SK-MEL-5 (cell line): ENCODE data around the gene ZGRF1. TPM values are rescaled to one million over a fixed set of nuclear protein-coding genes. Genes with fewer than 3 reads are reported as not detected.
"Not testable (repeated sequence)": the region's sequence is repeated elsewhere in the genome, so short reads cannot be mapped to it uniquely, and the experiment has no call there.

Source experiments
- DNase-seq: peaks from one replicate; pipeline ENCODE4 v3.0.0-alpha.2; 2016; ENCODE audit warnings: low read depth, low spot score
- in situ Hi-C: cut with HindIII; loops from 2 replicates; pipeline ENCODE4 v1.10.0; 2016; ENCODE audit warnings: low sequenced_read_pairs, high pct_unique_total_duplicates, low pct_unique_long_range_greater_than_20kb
- total RNA-seq: library from RNA; depleted of rRNA; stranded (reverse); fragments of >200 nt; shearing (Covaris generic); gene quantifications from 2 replicates; pipeline ENCODE4 v1.2.3, GENCODE V29; 2014

The ZGRF1 gene
- total RNA-seq, 1 experiment from 2014 or later, result 6.7 TPM

DNA sequence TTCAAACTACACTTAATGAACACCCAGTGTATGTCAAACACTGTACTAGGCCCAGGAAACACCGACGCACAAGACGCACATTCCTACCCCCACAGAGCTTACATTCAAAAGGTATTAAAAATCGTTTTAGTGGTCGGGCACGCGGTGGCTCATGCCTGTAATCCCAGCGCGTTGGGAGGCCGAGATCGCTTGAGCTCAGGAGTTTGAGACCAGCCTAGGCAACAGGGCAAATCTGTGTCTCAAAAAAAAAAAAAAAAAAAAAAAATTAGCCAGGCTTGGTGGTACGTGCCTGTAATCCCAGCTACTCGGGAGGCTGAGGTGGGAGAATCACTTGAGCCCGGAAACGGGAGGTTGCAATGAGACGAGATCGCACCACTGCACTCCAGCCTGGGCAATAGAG, 114.3 kb downstream of the ZGRF1 start:
- DNase-seq, in situ Hi-C loops: not testable (repeated sequence)

DNA sequence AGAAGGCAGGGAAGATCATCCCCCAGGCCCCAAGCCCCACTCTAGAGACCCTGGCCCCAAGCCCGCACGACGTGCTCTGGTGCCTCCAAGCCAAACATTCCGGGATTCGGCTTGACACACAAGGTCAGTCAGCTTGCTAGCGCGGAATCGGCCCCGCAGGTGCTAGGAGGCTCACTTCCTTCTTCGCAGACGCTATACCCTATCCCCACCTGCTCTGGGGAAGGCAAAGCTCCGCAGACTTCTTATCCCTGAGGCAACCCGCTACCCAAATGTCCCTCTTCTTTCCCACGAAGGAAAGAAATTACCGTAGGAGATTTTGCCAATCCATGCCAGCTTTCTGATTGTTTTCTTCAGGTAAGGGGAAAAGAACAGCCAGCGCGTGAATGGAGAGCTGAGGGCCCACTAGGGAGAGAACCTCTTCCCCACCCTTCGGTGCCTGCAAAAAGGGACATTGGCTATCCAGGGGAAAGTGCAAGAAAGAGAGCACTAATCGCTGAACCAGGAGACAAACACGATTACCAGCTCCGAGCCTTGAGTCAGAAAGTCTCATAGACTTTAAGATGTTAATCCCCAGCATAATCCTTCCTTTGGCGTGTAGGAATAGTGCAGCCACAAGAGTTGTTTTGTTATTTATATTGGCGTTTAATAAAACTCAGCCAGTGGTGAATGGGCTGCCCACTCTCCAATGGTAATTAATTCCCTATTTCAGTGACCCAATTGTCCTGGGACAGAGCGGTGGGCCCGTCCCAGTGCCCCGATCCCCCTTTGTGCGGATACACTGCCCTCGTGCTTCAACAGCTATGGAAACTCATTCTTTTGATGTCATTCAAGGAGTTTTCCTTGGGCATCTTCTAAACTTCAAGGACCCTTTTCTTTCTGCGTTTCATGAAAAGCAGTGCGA, 115.3 kb downstream of the ZGRF1 start:
- in situ Hi-C loops, result no loop called here
- DNase-seq, result no peak

DNA sequence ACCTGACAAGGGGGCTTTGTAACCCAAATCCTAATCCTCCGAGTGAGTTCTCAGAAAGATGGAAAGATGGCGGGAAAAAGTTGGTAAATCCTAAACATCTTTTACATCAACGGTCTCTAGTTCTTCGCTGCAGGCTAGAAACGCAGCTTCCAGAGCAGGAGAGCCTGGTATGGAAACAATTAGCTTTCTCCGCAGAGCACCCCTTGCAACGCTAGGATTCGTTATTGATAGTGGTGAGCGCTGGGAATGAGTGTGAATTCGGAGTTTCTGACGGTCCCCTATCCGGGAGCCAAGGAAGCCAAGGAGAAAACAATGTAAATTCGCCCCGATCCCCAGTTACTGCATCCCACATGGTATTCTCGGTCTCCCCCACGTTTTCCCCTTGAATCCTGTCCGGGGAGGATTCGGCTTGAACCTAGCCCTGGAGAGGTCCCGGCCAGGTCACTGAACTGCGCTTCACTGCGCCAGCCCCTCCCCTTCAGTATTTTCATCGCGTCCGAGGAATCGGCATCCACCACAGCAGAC, 116.0 kb downstream of the ZGRF1 start:
- in situ Hi-C loops, result no loop called here
- DNase-seq, result no peak

DNA sequence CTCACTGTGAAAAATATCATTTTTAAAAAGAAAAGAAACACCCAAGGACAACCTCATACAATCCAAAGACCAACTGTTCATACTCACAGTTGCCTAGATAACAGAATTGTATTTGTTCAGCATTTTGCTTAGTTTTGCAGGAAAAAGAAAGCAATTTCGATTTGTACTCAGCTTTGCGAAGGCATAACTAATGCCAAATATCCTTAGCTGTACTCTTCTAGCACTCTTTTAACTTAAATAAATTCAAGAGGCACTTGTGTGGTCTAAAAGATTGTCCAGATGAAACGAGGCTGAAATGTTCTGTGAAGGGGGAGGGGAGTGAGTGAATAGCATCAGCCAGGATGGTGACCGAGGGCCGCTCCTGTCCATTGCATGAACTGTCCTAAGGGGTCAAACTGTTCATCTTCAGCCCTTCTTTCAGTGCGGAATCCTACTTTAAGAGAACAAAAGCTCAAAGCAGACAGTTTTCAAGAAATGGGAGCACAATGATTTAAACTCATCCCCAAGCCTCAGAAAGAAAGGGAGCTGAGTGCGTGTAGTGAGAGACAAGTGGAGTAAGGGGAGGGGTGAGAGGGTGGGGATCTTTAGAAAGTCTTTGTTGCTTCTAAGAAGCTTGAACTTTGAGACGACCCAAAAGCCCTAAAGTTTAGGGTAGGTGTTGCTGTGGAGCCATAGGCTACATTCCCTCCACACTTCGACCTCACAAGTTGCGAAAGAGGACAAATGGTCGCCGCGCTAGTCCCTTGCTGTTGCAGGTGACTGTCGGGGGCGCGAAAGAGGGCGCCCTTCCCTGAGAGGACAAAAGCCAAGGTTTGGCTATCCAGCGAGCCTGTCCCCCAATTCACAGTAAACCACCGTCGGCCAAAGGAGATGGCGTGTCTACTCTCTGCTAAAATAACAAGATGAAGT, 116.8 kb downstream of the ZGRF1 start:
- in situ Hi-C loops, result no loop called here
- no peak for DNase-seq

DNA sequence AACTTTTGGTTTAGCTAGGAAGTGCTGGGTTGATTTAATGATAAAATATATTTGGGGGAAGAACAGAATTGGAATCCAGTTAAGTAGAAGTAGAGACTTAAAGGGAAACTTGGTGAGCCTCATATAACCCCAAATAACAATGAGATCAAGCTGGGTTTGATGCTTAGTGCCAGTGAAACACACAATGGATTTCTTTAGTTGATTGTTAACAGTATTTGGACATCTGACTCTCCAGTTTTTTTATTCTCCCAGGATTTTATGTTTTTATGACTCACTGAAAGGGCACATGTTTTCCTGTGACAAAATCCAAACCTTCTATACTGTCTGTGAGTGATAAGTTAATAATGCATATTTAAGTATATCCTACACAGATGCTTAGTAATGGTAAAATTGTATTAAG, 118.0 kb downstream of the ZGRF1 start:
- DNase-seq, result peak; percentile 35
- in situ Hi-C loops, result no loop called here

DNA sequence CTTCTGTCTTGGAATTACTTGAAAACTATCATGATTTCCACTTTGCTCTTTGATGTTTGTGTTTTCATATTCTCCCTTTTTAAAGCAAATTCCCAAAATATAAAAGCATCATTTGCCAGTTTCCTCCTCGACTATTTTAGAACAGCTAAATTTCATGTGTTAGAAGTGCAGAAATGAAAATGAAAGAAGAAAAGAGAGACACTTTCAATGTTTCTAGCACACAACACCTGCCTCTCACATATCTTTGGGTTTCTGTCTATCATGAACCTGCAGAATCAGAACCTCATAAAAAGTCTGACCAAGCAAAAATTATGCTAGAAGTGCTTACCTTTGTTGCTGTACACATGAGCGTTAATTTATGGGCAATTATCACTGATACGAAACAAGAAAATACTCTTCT, 118.8 kb downstream of the ZGRF1 start:
- no peak for DNase-seq
- in situ Hi-C loops, result no loop called here

DNA sequence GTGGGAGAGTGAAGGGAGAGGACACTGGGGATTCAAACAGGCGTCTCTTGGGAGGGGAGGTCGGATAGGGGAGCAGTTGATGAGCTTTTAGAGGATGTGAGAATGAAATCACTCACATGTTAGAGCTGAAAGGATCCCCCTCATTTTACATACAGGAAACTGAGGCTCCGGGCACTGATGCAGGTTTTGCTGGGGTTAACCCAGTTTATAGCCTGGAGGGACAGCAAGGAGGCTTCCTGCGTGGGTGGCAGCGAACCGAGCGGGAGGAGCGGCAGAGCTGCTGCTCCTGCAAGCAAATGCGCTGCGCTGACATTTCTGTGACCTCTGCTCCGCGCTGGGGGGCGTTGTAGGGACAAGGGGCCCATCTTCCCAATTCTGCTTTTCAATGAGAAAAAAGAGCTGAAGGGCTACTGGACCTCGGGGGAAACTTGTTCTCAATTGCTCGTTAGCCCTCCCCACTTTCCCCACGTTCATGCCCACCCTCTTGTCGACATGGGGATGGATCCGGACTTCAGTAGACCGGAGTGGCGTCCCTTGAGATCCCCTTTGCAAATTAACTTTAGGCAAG, 119.6 kb downstream of the ZGRF1 start:
- in situ Hi-C loops, result no loop called here
- DNase-seq, result no peak

DNA sequence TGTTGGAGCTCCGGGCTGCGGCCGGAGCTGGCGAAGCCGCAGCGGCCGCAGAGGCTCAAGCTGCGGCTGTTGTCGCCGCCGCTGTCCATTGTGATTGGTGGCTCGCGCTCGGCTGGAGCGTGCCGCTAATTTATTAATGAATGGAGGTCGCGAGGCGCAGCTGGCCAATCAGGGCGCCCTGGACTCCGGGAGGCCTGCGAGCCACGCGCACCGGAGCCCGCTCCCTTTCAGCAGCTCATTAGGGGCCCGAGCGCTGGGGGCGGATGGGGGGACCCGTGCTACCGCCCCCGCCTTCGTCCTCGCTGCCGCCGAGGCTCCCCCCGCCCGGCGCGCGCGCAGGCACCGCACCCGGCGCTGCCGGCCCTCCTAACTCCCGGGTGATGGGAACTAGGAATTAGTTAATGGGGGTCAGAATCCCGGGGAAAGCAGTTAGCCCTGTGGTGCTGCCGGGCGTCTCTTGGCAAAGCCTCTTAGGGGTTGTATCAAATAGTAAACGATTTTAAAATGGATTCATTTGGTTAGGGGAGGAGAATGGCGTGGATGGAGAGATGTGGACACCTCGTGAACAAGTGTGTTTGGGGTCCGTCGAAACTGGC, 120.1 kb downstream of the ZGRF1 start:
- in situ Hi-C loops, result no loop called here

DNA sequence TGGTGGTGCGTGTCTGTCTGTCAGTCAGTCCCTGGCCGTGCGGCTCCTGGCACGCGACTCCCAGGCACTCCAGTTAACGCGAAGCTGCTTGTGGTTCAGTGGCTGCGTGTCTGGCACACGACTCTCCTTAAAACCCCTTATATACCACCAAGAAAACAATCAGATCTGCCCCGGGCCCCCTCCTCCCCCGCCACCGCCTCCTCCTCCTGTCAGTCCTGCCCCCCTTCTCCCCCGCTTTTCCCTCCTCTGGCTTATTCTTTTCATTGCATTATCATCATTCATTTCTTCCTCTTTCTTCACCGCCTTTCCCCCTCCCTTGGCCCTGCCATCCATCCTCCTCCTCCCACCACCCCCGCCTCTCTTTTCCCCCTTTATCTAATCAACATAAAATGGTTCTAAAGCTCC, 120.6 kb downstream of the ZGRF1 start, which contains the start of gene NEUROG2:
Gene NEUROG2 (minus strand): TSS at position 115 of the 405 bp plus-strand sequence. CDS start 705 bp downstream, outside the sequence.
- in situ Hi-C loops, result no loop called here
- no peak for DNase-seq

More for the DNA sequence above, 120.1 kb downstream of the ZGRF1 start:
- DNase-seq, result no peak

DNA sequence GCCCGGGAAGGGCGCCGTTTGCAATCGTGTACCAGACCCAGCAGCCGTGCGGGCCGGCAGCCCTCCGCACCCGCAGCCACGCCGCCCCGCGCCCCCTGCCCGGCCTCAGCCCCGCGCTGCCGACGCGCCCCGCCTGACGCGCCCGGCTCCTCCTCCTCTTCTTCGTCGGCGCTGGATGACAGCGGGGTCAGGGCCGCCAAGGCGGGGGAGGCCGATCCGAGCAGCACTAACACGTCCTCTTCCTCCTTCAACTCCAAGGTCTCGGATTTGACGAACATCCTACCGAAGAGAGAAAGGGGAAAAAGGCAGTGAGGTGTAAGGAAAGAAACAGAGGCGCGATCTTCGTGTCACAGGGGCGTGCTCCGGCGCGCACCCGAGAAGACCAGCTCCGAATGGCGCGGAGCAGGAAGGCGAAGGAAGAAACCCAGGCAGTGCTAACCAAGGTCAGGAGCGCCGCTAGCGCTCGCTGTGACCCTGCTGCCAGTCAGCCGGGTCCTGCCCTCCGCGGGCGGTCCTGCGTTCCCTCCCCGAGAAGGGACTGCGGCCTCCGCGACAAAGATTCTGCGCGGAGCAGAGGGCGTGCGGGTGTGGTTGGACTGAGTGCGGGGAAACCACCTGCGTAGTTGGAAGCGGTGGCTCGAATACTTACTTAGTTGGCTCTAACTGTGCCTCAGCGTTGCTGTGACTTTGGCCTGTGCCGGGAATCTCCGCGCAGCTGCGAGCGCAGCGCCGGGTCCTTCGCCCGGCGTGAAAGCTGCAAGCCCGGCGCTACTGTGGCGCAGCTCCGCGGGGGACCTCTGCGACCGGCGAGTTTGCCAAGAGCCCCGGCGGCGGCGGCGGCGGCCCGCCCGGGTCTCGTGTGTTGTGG, 121.3 kb downstream of the ZGRF1 start:
- in situ Hi-C loops, result no loop called here

DNA sequence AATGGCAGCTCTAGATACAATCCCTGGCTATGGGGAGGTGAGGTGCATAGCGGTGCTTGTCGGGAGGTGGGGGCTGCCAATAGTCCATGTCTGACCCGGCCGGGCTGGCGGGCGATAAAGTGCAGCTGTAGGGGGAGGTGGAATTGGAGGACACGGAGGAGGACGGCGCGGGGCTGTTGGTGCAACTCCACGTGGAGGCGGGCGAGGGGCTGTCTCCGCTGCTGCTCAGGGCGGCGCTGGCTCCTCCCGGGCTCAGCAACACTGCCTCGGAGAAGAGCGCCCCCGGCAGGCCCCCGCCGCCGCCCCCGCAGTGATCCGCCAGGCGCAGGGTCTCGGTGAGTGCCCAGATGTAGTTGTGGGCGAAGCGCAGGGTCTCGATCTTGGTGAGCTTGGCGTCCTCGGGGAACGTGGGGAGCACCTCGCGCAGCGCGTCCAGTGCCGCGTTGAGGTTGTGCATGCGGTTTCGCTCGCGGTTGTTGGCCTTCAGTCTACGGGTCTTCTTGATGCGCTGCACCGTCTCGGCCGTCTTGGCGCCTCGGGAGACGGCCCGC, 122.0 kb downstream of the ZGRF1 start:
- in situ Hi-C loops, result no loop called here
- DNase-seq, result peak; percentile 13

More for the DNA sequence above, 121.3 kb downstream of the ZGRF1 start:
- DNase-seq, result peak; percentile 32

DNA sequence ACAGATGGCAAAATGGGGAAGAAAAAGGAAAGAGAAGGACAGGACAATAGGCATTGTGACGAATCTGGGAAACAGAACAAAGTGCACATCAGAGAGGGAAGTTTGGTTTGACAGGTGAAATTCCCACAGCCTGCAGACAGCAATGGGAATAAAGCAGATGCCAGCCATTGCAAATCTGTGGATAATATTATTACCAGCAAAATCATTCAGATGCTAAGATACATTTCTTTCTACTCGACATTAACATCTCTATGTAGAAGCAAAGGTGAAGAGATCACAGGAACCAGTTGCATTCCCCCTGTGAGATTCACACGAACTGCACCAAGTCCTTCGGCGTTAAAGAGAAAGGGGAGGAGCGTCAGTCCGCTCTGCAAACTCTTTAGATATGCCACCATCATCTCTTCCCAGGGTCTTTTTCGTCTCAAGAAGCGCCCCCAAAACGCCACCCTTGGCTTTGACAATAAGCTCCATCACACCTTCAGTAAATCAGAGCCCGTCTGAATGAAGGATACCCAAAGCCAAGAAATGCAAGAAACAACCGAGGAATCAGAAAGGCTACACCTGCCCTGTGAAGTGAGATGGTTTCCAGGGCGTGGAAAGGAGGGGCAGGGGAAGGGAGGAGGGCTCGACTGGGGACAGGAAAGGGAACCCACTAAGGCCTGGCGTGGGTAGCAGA, 122.6 kb downstream of the ZGRF1 start:
- peak; percentile 5 for DNase-seq
- in situ Hi-C loops, result no loop called here

DNA sequence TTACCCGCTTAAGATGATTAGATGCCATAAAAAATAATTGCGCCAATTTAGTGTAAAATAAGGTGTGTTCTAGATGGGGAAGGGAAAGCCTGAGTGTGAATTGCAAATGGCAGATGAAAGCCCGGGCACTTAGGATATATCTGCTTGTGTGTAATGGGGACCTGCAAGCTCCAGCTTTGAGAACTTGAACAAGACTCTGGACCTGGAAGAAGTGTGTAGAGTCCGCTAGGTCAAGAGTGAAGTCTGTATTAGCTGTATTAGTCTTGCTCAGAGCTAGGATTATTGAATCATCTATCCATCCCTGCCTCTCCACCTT, 124.9 kb downstream of the ZGRF1 start:
- in situ Hi-C loops, result no loop called here
- DNase-seq, result no peak

DNA sequence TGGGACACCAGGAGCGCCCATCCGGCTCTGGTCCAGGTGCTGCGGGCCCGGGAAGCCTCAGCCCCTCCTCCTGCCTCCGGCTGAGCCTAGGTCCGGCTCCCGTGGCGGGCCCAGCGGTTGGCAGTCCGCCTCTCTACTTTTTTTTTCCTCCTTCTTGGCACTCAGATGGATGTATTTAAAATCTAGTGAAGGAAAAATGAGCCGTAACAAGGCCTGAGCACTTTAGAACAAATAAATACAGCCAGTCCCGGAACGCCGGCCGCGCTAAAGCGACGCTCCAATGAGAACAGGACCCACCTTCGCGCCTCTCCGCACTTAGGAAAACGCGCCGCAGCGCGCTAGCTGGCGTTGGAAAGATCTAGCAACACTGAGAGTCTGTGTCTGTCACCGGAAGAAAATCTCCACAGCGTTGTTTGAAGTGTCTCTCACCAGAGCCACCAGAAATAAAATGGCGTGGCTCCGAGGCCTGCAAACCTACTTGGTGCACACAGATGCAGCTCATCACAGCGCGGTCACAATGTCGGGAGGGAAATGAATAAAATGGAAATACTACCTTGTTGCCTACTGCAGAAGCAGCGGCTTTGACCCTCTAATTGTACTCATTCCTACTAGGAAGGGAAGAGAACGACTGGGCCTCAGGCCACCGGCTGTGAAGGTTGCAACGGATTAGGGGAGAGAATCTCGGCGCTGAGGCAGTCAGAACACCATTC, 125.5 kb downstream of the ZGRF1 start:
- no peak for DNase-seq
- in situ Hi-C loops, result no loop called here

DNA sequence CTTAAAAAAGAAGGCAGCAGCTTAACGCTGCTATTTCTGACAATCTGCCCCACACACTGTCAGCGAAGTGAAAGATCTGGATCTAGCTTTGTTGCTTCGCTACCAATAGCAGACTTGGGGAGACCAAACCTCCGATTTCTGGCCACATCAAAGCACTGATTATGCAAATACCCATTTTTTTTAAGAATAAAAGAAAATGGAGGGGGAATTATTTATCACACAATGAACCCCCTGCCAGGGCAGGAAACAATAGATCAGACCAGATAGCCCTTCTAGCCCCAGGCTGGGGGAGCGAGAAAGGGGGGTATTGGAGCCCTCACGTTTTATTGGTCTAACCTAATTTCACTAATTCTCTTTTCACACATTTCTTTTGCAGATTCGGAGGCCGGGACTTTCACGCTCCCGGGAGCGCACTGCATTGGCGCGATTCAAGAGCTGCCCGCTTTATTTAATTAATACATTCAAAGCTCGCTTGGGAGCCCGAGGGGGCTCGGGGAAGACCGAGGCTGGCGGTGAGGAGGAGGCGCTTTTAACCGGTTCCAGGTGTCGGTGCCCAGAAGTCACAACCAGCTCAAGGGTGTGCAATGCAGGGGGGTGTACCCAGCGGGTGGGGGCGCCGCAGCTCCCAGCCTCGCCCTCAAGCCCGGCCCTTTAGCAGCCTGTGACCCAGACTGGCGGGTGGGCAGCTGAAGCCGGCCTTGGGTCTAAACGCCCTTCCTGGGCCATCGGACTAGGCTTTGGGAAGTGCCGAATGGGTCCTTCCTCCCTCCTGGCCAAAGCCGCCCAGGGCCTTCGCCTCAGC, 126.2 kb downstream of the ZGRF1 start:
- in situ Hi-C loops, result no loop called here
- DNase-seq, result no peak
